ENCODE results near the gene TMIE. TPM values are rescaled to one million over a fixed set of nuclear protein-coding genes. Genes with fewer than 3 reads are reported as not detected.

TMIE gene
- not detected in 2 replicates for total RNA-seq

DNA sequence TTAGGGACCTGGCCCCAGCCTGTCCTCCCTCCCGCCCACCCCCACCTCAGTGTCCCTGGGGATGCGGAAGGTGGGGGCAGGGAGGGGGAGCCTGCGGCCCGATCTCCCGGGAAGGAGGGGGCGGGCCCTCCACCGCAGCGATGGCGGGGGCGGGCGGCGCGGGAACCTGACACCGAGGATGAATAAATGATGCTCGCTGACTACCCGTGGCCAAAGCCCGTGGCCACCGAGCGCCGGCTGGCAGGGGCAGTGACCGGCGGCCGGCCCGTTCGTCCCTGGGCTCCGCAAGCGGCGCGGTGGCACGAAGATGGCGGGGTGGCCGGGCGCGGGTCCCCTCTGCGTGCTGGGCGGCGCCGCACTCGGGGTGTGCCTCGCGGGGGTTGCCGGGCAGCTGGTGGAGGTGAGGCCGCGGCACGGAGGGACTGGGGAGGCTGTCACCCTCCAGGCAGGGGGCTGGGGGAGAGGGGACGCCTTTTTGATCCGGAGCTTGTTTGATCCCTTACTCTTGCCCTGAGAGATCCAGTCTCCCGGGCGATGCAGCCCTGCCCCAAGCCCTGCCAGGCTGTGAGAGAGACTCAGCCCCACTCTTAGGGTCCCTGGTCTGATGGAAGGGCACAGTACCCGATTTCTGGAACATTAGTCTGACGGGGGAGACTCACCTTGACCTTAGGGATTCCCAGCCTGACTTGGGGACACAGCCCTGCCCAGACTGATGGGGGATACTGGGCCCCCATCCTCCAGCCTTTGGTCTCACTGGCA lies at the start of gene TMIE:
TMIE (plus strand) TSS at position 212 of the 759 bp plus-strand sequence; CDS start at position 308, 96 bp downstream.

DNA sequence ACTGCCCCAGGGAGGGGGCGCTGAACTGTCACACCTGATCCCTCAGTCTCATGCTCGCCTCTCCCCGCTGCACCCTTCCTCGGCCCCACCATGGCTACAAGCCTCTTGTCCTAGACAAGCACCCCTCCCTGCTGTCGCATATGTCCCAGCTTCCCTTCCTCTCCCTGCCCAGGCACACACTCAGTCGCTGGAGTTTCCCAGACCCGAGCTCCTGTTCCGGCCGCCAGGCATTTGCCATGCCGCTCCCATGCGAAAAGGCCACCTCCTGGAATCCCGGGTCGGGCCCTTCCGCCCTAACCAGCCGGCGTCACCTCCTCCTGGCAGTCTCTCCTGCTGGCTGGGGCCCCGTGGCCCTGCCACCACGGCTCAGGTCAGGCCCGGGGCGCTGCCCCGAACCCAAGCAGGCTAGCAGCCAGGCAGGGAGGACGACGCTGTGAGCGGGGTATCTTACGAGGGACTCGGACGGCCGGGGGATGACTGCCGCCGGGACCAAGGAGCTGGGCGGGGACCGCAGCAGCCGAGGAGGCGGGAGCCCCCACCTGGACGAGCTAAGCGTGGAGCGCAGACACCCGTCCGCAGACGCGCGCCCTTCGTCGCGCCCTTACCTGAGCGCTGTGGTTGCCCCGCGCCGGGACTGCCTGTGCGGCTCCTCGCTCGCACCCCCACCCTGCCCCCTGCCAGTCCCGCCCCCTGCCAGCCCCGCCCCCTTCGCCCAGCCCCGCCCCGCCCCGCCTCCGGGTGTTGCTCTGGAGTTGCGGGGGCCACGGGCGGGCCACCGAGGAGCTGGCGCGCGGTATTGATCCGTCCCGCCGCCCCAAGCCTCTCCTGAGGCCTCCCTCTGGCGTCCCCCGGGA lies 7.9 kb upstream of the TMIE start, which contains the start of gene ALS2CL:
ALS2CL (minus strand) TSS at position 642 of the 854 bp plus-strand sequence. CDS start 4,239 bp downstream, outside the sequence.

GRCh38 chr3:46717447-46718231 lies 16.4 kb downstream of the TMIE start, which contains the start of gene PRSS50:
Gene PRSS50, minus strand, starts transcription at chr3:46717869. Its CDS starts 45 bp downstream, at chr3:46717824.

Other genes starting within 250 kb of the TMIE start
- gene LTF, start 236.5 kb upstream of the TMIE start, total RNA-seq: not detected in 2 replicates
- gene RTP3, start 203.4 kb upstream of the TMIE start, total RNA-seq: not detected in 2 replicates
- 0.10 and 0.37 TPM in 2 replicates for gene LRRC2, start 135.1 kb upstream of the TMIE start, total RNA-seq
- not detected in 2 replicates for gene FAM240A, start 88.9 kb upstream of the TMIE start, total RNA-seq
- 0.19 and 0.29 TPM in 2 replicates for gene ALS2CL, start 7.7 kb upstream of the TMIE start, total RNA-seq
- gene PRSS50, start 16.5 kb downstream of the TMIE start, total RNA-seq: not detected in 2 replicates
- gene MYL3, start 162.1 kb downstream of the TMIE start, total RNA-seq: 1.7 and 2.9 TPM in 2 replicates
- gene PTH1R, start 176.3 kb downstream of the TMIE start, total RNA-seq: 8.4 and 12.4 TPM in 2 replicates

All from cardiac ventricle fibroblast (primary cell).